ENCODE measurements around the gene DDX54.

DNA sequence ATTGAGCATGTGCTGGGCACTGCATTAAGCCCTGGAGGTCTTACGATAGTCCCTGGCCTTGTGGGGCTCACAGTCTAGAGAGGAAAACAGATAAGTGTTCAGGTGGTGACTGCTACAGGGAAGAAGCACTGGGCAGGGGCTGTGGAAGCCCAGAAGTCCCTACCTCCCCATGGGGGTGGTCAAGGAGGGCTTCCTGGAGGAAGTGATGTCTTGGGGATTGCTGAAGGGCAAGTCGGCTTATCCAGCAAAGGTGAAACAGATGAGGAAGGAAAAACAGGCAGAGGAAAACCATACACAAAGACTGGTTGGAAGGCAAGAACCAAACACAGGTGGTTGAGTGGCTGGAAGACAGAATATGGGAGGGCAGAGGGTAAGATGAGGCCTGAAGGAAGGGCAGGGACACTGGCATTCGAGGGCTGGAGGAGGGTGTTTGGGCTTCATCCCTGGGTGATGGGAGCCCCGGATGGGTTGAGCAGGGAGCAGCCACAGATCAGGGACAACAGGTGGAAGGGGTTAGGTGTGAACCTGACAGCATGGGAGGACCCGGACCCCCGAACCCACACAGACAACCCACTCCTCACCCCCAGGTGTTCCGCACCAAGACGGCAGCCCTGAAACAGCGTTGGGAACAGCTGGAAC is 33.0 kb downstream of the DDX54 start:
- TF ChIP-seq POLR2AphosphoS5 (IDR thresholded peaks at IDR 0.05; ENCODE audit: borderline replicate concordance, low read depth, low read length) (no peak), EZH2 (IDR thresholded peaks at IDR 0.05) (no peak), FOXP2 (optimal IDR thresholded peaks at IDR 0.05; ENCODE audit: control extremely low read depth, extremely low read length, insufficient read depth) (no peak)

Data from SK-N-MC (cell line).